Loucy (cell line): ENCODE data around the gene DBH.

Source experiments
- CTCF ChIP-seq: fragments of 200-600 bp; sonication (generic); conservative IDR thresholded peaks from 2 replicates; pipeline ENCODE4 v1.5.1; 2014; ENCODE audit warnings: mild to moderate bottlenecking, antibody characterized with exemption, low read length
- EZH2phosphoT487 ChIP-seq: fragments of 200-600 bp; IDR thresholded peaks from 2 replicates; pipeline ENCODE4 v1.6.1; 2018; ENCODE audit warnings: antibody characterized with exemption, mild to moderate bottlenecking, moderate library complexity, borderline replicate concordance

DNA sequence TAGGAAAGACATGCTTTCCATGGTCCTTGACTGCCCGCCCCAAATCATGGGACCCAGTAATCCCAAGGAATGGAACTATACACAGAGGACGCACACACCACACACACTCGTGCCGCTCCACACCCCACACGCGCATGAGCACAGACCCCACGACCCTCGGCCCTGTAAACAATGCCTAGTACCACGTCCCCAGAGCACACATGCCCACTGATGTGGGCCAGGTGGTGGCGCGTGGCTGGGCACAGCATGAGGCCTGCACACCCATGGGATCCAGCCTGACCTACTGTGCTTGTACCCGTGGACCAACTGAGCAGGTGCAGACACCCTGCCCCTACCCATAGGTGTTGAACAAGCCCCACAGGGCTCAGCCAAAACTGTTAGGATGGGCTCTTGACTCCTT is 739 bp downstream of the DBH start:
- no peak for TF ChIP-seq CTCF
- no peak for TF ChIP-seq EZH2phosphoT487
